WI38 (cell line): ENCODE results near the gene MFAP3L.

Experiments
- H3K4me3 ChIP-seq: 2 replicates; pipeline ENCODE4 v1.5.1; 2011; ENCODE audit warnings: low read depth, mild to moderate bottlenecking, control low read depth, low read length
- TF ChIP-seq, protein P1 (sequence below): IDR thresholded peaks from 2 replicates; pipeline ENCODE4 v1.5.1; 2012; ENCODE audit warnings: low read depth, mild to moderate bottlenecking, control low read depth, low read length

MFAP3L gene

DNA sequence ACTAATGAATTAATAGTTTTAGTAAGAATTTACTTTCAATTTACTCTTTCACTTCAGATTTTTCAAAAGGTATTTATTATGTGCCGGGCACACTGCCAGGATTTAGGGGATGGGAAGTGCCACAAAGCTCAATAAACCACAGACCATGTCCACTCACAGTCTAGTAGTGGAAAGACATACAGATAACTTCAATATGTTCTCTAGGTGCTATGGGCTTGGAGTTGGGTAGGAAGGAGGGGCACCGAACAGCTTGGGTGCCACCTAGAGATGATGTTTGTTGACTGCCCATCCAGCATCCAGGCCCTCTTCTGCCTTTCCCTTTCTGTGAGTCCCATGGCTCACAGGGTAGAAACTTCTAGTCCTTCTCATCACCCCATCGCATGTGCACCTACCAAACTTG lies 17.8 kb downstream of the MFAP3L start:
- TF ChIP-seq, protein P1, sequence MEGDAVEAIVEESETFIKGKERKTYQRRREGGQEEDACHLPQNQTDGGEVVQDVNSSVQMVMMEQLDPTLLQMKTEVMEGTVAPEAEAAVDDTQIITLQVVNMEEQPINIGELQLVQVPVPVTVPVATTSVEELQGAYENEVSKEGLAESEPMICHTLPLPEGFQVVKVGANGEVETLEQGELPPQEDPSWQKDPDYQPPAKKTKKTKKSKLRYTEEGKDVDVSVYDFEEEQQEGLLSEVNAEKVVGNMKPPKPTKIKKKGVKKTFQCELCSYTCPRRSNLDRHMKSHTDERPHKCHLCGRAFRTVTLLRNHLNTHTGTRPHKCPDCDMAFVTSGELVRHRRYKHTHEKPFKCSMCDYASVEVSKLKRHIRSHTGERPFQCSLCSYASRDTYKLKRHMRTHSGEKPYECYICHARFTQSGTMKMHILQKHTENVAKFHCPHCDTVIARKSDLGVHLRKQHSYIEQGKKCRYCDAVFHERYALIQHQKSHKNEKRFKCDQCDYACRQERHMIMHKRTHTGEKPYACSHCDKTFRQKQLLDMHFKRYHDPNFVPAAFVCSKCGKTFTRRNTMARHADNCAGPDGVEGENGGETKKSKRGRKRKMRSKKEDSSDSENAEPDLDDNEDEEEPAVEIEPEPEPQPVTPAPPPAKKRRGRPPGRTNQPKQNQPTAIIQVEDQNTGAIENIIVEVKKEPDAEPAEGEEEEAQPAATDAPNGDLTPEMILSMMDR: no peak

DNA sequence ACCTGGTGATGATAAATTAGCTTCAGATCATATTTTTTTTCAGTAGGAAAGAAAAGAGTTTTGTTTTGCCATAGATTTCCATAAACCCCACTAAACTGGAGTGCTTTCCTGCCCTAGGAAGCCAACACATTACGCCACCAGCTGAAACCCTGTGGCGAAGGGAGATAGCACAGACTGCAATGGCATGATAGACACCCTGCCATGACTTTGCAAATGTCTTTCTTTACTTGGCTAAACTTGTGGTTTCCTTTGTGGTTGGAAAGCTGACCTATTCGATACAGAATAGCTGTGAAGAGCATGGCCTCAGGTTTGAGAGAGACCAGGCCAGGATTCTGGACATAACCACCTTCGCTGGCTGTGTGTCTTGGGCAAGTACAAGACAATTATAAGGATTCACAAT lies 19.1 kb downstream of the MFAP3L start:
- TF ChIP-seq, protein P1: no peak
- H3K4me3 ChIP-seq: no peak overlapping the region

More for the DNA sequence above, 17.8 kb downstream of the MFAP3L start:
- no peak overlapping the region for H3K4me3 ChIP-seq

DNA sequence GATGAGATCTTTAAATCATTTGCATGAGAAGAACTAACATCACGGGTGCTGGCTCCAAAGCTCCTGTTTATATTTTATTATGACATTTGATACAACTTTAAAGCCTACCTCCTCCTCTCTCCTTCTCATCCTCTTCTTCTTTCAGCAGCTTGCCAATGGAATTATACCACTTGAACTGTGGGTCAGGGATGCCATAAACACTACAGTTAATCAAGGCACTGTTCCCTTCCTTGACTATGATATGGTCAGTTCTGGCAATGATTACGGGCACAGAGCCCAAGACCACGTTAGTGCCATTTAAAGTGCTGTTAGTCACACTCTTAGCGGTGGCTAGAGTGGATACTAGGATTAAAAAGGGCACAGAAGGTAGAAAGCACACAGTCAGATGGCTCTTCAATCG lies 20.7 kb downstream of the MFAP3L start:
- H3K4me3 ChIP-seq: no peak overlapping the region
- TF ChIP-seq, protein P1: no peak

DNA sequence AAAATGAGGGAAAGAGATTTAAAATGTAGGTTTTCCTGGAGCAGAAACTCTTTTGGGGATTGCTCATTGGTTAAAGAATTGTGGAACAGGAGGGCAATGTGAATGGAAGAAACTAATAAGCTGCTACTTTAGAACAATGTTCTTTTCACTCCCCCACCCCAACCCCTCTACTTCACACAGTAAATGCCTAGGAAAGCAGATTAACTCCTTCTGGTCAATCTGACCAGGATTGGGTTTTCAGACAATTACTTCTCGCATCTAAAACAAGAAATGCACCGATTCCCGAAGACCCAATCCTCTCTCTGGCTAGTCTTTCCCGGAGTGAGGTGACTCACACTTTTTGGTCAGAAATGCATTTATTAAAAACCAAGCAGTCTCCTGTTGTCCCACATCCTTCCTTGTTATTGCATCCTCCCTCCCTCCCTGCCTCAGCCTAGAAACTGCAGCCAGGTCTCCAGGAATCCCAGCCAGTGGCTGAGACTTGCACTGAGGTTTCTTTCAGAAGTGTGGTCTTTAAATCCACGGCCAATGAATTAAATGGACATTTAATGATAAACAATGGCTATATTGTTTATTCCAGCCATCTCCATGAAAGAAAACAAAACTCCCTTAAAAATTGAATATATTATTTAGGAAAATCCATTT lies 21.4 kb downstream of the MFAP3L start:
- TF ChIP-seq, protein P1: no peak
- H3K4me3 ChIP-seq: no peak overlapping the region

GRCh38 chr4:170003071-170004070 lies 22.8 kb downstream of the MFAP3L start:
- TF ChIP-seq, protein P1: no peak
- no peak overlapping the region for H3K4me3 ChIP-seq

DNA sequence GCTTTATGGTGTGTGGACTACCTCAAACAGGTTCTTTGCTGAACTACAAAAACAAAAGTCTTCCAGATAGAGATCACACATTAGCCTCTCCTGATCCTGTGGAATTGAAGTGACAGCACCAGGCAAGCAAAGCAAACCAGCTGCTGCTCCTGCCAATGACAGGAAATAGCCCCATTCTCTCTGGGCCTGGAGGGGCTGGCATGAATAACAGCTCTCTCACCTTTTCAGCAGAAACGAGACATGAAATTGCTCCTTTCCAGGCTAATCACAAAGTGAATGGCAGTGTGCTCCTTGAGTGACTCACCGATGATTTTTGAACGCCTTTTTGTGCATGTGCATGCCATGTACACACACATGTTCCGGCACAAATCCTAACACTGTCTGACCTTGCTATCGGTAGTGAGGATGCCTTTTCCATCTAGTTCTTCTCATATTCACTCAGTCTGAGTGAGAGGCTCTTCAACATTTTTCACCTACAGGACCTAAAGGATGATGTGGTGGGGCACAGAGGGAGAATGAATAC lies 24.4 kb downstream of the MFAP3L start:
- TF ChIP-seq, protein P1: no peak
- no peak overlapping the region for H3K4me3 ChIP-seq
